Fibroblast of skin of right quadriceps (primary cell): ENCODE results near the gene NFATC2.
A peak's percentile ranks its signal among the peaks of the same experiment; 100 is the strongest.

Source experiments
- DNase-seq: peaks from one replicate; pipeline ENCODE4 v3.0.0-alpha.2; 2013

Gene NFATC2

GRCh38 chr20:51386586-51386985, 155.9 kb downstream of the NFATC2 start:
- DNase-seq: no peak

GRCh38 chr20:51385646-51386530, 156.6 kb downstream of the NFATC2 start:
- peak; percentile 29 for DNase-seq

- no peak for DNase-seq
Measured at GRCh38 chr20:51384875-51385274, 157.6 kb downstream of the NFATC2 start.

GRCh38 chr20:51383891-51384510, 158.5 kb downstream of the NFATC2 start:
- no peak for DNase-seq

- DNase-seq: peak; percentile 39
Measured at GRCh38 chr20:51382986-51383821, 159.3 kb downstream of the NFATC2 start.

GRCh38 chr20:51382111-51382985, 160.2 kb downstream of the NFATC2 start:
- no peak for DNase-seq

GRCh38 chr20:51381557-51381956, 161.0 kb downstream of the NFATC2 start:
- no peak for DNase-seq

GRCh38 chr20:51380401-51381385, 161.8 kb downstream of the NFATC2 start:
- no peak for DNase-seq

- peak; percentile 24 for DNase-seq
Measured at GRCh38 chr20:51379601-51380341, 162.7 kb downstream of the NFATC2 start.

GRCh38 chr20:51378171-51378928, 164.2 kb downstream of the NFATC2 start:
- DNase-seq: no peak

- DNase-seq: no peak
Measured at GRCh38 chr20:51377132-51377531, 165.4 kb downstream of the NFATC2 start.

- DNase-seq: no peak
Measured at GRCh38 chr20:51376111-51376510, 166.4 kb downstream of the NFATC2 start.

- no peak for DNase-seq
Measured at GRCh38 chr20:51375561-51375960, 167.0 kb downstream of the NFATC2 start.

- DNase-seq: no peak
Measured at GRCh38 chr20:51374961-51375360, 167.6 kb downstream of the NFATC2 start.

GRCh38 chr20:51374456-51374830, 168.1 kb downstream of the NFATC2 start:
- no peak for DNase-seq

GRCh38 chr20:51373713-51374455, 168.6 kb downstream of the NFATC2 start:
- no peak for DNase-seq

- no peak for DNase-seq
Measured at GRCh38 chr20:51372966-51373365, 169.6 kb downstream of the NFATC2 start.

GRCh38 chr20:51372176-51372803, 170.2 kb downstream of the NFATC2 start:
- DNase-seq: peak; percentile 68
